RWPE2 (cell line): ENCODE measurements around the gene INHBB.

Experiments used
- ATAC-seq: fragments of 200-7000 bp; cut with Tn5 transposase; 3 replicates; pipeline ENCODE4 v1.9.1; 2021; ENCODE audit warnings: low read depth
- DNase-seq: peaks from one replicate; pipeline ENCODE4 v3.0.0-alpha.2; 2020; ENCODE audit warnings: low spot score
- H3K27ac ChIP-seq: fragments of 450-650 bp; 2 replicates; pipeline ENCODE4 v1.5.1; 2017; ENCODE audit warnings: mild to moderate bottlenecking; ENCODE audit not compliant: poor library complexity, severe bottlenecking
- H3K27me3 ChIP-seq: fragments of 250-450 bp; sonication (Bioruptor Pico); 2 replicates; pipeline ENCODE4 v1.5.1; 2021; ENCODE audit warnings: mild to moderate bottlenecking, moderate library complexity; ENCODE audit not compliant: insufficient read depth, poor library complexity, severe bottlenecking
- H3K36me3 ChIP-seq: fragments of 250-450 bp; sonication (Bioruptor Pico); 2 replicates; pipeline ENCODE4 v1.5.1; 2020; ENCODE audit warnings: low read depth, mild to moderate bottlenecking, moderate library complexity
- H3K4me1 ChIP-seq: fragments of 250-450 bp; sonication (Bioruptor Pico); 2 replicates; pipeline ENCODE4 v1.5.1; 2021; ENCODE audit warnings: mild to moderate bottlenecking, moderate library complexity; ENCODE audit not compliant: insufficient read depth, poor library complexity, severe bottlenecking
- H3K4me3 ChIP-seq: fragments of 250-450 bp; sonication (Bioruptor Pico); 2 replicates; pipeline ENCODE4 v1.5.1; 2021; ENCODE audit warnings: mild to moderate bottlenecking, moderate library complexity; ENCODE audit not compliant: severe bottlenecking
- H3K9me3 ChIP-seq: fragments of 250-450 bp; sonication (Bioruptor Pico); 2 replicates; pipeline ENCODE4 v1.5.1; 2021; ENCODE audit warnings: mild to moderate bottlenecking, moderate library complexity; ENCODE audit not compliant: severe bottlenecking
- CTCF ChIP-seq: fragments of 450-650 bp; IDR thresholded peaks from one replicate; pipeline ENCODE4 v1.5.1; 2017; ENCODE audit warnings: mild to moderate bottlenecking, moderate library complexity; ENCODE audit not compliant: poor library complexity, severe bottlenecking

INHBB gene

GRCh38 chr2:120326066-120326465 is 19.9 kb upstream of the INHBB start:
- no peak for ATAC-seq
- Histone ChIP-seq H3K36me3 (no peaks in the 10 kb centered on the region), H3K9me3 (no peaks in the 10 kb centered on the region), H3K4me3 (no peak overlapping the region), H3K4me1 (no peaks in the 10 kb centered on the region), H3K27me3 (no peaks in the 10 kb centered on the region), H3K27ac (no peak overlapping the region)
- TF ChIP-seq CTCF = no peak
- no peak for DNase-seq

GRCh38 chr2:120330946-120331822 is 14.8 kb upstream of the INHBB start:
- no peak for ATAC-seq
- Histone ChIP-seq H3K4me3 (no peak overlapping the region), H3K27ac (no peak overlapping the region), H3K4me1 (no peaks in the 10 kb centered on the region), H3K27me3 (no peaks in the 10 kb centered on the region), H3K9me3 (no peaks in the 10 kb centered on the region), H3K36me3 (no peaks in the 10 kb centered on the region)
- TF ChIP-seq CTCF = no peak
- DNase-seq = no peak

- no peak overlapping the region for H3K27ac ChIP-seq
- DNase-seq = no peak
Observed at GRCh38 chr2:120331903-120332302, 14.0 kb upstream of the INHBB start.

GRCh38 chr2:120332384-120332783 is 13.6 kb upstream of the INHBB start:
- Histone ChIP-seq H3K4me3 (no peak overlapping the region), H3K27ac (no peak overlapping the region), H3K9me3 (no peaks in the 10 kb centered on the region), H3K36me3 (no peaks in the 10 kb centered on the region), H3K4me1 (no peaks in the 10 kb centered on the region), H3K27me3 (no peaks in the 10 kb centered on the region)
- ATAC-seq (no peak), DNase-seq (no peak)
- TF ChIP-seq CTCF = no peak

More at GRCh38 chr2:120331903-120332302, 14.0 kb upstream of the INHBB start:
- H3K4me3 ChIP-seq = no peak overlapping the region
- no peaks in the 10 kb centered on the region for H3K9me3 ChIP-seq
- H3K4me1 ChIP-seq = no peaks in the 10 kb centered on the region
- ATAC-seq = no peak
- no peaks in the 10 kb centered on the region for H3K36me3 ChIP-seq
- no peaks in the 10 kb centered on the region for H3K27me3 ChIP-seq
- TF ChIP-seq CTCF = no peak

- Histone ChIP-seq H3K9me3 (no peaks in the 10 kb centered on the region), H3K27ac (no peak overlapping the region), H3K36me3 (no peaks in the 10 kb centered on the region), H3K27me3 (no peaks in the 10 kb centered on the region), H3K4me3 (no peak overlapping the region), H3K4me1 (no peaks in the 10 kb centered on the region)
- DNase-seq = no peak
- no peak for ATAC-seq
- TF ChIP-seq CTCF = no peak
Observed at GRCh38 chr2:120334068-120334467, 11.9 kb upstream of the INHBB start.
